ENCODE data around the gene ARHGAP45.

Gene ARHGAP45

GRCh38 chr19:1105008-1105872 is 38.3 kb downstream of the ARHGAP45 start:
- ATAC-seq (no peak), DNase-seq (no peak)
- Mint-ChIP-seq H3K4me3 (peak overlapping the region; percentile 76), H3K4me1 (peaks cover 32% of the 10 kb centered on the region), H3K27ac (no peak overlapping the region), H3K9me3 (no peaks in the 10 kb centered on the region), H3K27me3 (no peaks in the 10 kb centered on the region), H3K36me3 (ENCODE audit: low read depth) (peaks cover 2% of the 10 kb centered on the region)

GRCh38 chr19:1105873-1106840 is 39.2 kb downstream of the ARHGAP45 start:
- DNase-seq (no peak), ATAC-seq (no peak)
- H3K27me3 Mint-ChIP-seq: no peaks in the 10 kb centered on the region
- peaks cover 2% of the 10 kb centered on the region for H3K36me3 Mint-ChIP-seq (ENCODE audit: low read depth)
- H3K9me3 Mint-ChIP-seq: no peaks in the 10 kb centered on the region
- no peak overlapping the region for H3K4me3 Mint-ChIP-seq
- peaks cover 25% of the 10 kb centered on the region for H3K4me1 Mint-ChIP-seq
- no peak overlapping the region for H3K27ac Mint-ChIP-seq

- Mint-ChIP-seq H3K36me3 (ENCODE audit: low read depth) (peaks cover 2% of the 10 kb centered on the region), H3K9me3 (no peaks in the 10 kb centered on the region), H3K27ac (no peak overlapping the region), H3K27me3 (no peaks in the 10 kb centered on the region), H3K4me3 (no peak overlapping the region), H3K4me1 (peaks cover 16% of the 10 kb centered on the region)
- no peak for ATAC-seq
- DNase-seq: no peak
Observed at GRCh38 chr19:1106841-1107660, 40.1 kb downstream of the ARHGAP45 start.

- Mint-ChIP-seq H3K4me3 (no peak overlapping the region), H3K27me3 (no peaks in the 10 kb centered on the region), H3K9me3 (no peaks in the 10 kb centered on the region), H3K4me1 (peaks cover 9% of the 10 kb centered on the region), H3K36me3 (ENCODE audit: low read depth) (peaks cover 2% of the 10 kb centered on the region), H3K27ac (no peak overlapping the region)
- no peak for DNase-seq
- ATAC-seq: no peak
Observed at GRCh38 chr19:1107661-1108261, 40.8 kb downstream of the ARHGAP45 start.

DNA sequence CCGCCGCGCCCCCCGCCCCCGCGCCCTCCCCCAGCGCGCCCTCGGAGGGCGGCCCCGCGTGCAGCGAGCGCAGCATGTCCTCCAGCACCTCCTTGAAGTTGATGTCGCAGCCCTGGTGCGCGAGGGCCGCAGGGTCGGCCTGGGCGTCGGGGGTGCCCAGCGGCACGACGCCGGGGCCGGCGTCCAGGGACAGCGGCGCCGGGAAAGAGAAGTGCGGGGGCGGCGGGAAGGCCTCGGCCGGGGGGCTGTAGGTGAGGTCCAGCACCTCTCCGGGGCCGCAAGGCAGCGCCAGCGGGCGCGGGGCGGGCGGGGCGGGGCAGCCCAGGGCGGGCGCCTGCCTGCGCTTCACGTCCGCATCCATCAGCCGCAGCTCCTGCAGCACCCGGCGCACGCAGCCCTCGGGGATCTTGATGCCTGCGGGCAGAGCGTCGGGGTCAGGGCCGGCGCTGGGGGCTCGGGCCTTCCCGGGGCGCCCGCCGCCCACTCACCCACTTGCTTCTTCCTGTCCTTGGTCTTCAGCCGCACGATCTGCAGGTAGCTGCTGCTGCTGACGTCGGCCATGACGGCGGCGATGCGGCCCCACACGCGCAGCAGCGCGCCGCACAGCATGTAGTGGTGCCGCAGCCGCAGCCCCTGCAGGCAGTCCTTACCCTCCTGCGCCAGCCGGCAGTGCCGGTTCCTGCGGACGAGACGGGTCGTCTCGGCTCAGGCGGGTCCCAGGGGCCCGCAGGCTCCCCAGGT is 41.5 kb downstream of the ARHGAP45 start:
- no peak for ATAC-seq

DNA sequence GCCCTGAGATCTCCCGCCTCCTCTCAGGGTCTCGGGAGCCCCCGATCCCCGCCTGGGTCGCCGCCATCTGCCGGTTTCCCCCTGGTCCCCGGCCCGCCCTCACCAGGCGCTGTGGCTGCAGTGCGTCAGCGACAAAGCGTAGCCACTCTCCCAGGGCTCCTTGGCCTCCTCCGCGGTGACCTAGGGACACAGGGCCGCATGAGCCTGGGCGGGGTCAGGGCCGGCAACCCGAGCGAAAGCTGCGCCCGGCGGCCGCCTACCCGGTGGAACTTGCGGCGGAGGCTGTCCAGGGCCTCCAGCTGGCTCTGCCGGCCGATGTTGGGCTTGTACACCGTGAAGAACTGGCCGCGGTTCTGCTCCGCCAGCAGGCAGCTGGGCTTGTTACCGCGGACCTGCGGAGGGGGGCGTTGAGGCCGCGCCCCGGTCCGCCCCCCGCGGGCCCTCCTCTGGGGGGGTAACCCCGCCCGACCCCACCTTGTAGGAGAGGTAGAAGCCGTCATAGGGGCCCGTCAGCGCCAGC is 42.1 kb downstream of the ARHGAP45 start:
- DNase-seq: no peak
- H3K4me3 Mint-ChIP-seq: no peak overlapping the region
- H3K4me1 Mint-ChIP-seq: no peaks in the 10 kb centered on the region
- no peaks in the 10 kb centered on the region for H3K9me3 Mint-ChIP-seq
- H3K36me3 Mint-ChIP-seq (ENCODE audit: low read depth): peaks cover 2% of the 10 kb centered on the region
- H3K27me3 Mint-ChIP-seq: no peaks in the 10 kb centered on the region
- no peak for ATAC-seq
- H3K27ac Mint-ChIP-seq: no peak overlapping the region

More for the DNA sequence above, 41.5 kb downstream of the ARHGAP45 start:
- DNase-seq: no peak
- Mint-ChIP-seq H3K9me3 (no peaks in the 10 kb centered on the region), H3K36me3 (ENCODE audit: low read depth) (peaks cover 2% of the 10 kb centered on the region), H3K4me3 (no peak overlapping the region), H3K4me1 (peaks cover 2% of the 10 kb centered on the region), H3K27ac (no peak overlapping the region), H3K27me3 (no peaks in the 10 kb centered on the region)

DNA sequence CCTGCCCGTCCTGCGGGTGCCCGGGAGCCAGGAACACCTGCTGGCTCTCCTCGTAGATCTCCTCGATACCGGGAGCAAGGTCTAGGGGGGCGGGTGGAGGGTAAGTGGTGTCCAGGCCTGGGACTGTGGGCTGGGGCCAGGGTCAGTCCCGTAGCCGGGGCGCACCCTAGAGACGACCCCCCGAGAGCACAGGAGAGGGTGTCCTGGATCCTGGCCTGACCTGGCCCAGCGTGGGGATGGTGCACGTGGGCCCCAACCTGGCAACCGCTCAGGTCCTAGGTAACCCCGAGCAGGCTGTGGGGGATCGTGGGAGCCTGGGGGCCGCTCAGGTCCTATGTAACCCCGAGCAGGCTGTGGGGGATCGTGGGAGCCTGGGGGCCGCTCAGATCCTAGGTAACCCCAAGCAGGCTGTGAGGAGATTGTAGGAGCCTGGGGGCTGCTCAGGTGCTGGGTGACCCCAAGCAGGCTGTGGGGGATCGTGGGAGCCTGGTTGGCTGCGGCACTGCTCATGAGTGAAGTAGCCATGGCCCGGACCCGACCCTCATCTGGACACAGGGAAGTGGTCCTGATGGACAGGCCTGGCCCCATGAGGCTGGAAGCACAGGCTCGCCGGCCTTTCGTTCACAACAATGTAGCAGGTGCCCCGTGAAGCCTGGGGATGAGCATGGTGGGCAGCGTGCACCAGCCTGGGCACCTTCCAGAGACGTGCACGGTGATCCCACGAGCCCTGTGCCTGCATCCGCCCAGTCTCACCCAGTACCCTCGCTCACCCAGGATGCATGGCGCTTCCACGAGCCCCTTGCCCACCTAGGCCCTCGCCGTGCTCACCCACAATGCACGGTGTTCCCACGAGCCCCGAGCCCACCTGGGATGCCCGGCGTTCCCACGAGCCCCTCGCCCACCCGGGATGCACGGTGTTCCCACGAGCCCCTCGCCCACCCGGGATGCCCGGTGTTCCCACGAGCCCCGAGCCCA is 43.0 kb downstream of the ARHGAP45 start:
- no peak for DNase-seq
- no peak for ATAC-seq
- Mint-ChIP-seq H3K9me3 (no peaks in the 10 kb centered on the region), H3K27ac (no peak overlapping the region), H3K27me3 (no peaks in the 10 kb centered on the region), H3K4me1 (no peaks in the 10 kb centered on the region), H3K4me3 (no peak overlapping the region), H3K36me3 (ENCODE audit: low read depth) (peaks cover under 1% of the 10 kb centered on the region)

- Mint-ChIP-seq H3K4me3 (no peak overlapping the region), H3K4me1 (no peaks in the 10 kb centered on the region), H3K9me3 (no peaks in the 10 kb centered on the region), H3K27me3 (no peaks in the 10 kb centered on the region), H3K27ac (no peak overlapping the region), H3K36me3 (ENCODE audit: low read depth) (no peaks in the 10 kb centered on the region)
- DNase-seq (no peak), ATAC-seq (no peak)
Observed at GRCh38 chr19:1110809-1111640, 44.1 kb downstream of the ARHGAP45 start.

DNA sequence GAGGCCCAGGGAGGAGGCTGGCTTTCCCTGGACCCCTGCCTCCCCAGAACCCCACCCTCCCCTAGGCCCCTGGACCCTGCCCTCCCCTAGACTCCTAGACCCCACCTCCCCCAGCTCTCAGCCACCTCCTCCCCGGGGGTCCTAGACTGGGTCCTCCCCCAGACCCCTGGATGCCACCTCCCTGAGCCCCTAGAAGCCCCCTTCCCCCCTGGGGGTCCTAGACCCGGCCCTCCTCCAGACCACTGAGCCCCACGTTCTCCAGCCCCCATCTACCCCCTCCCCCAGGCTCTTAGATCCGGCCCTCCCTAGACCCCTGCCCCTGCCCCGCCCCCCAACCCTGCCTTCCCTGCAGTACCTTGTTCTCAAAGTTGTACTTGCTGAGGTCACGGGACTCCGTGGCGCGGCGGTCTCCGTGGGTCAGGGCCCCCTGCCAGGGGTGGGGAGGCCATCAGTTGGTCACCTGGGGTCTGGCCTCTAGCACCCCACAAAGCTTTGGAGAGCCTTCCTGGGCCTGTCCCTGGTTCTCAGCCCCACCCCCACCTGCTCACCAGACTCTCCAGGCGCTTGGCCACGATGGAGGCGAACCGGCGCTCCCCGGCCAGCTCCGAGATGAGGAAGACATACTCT is 44.8 kb downstream of the ARHGAP45 start:
- Mint-ChIP-seq H3K27ac (no peak overlapping the region), H3K27me3 (no peaks in the 10 kb centered on the region)
- ATAC-seq: no peak

DNA sequence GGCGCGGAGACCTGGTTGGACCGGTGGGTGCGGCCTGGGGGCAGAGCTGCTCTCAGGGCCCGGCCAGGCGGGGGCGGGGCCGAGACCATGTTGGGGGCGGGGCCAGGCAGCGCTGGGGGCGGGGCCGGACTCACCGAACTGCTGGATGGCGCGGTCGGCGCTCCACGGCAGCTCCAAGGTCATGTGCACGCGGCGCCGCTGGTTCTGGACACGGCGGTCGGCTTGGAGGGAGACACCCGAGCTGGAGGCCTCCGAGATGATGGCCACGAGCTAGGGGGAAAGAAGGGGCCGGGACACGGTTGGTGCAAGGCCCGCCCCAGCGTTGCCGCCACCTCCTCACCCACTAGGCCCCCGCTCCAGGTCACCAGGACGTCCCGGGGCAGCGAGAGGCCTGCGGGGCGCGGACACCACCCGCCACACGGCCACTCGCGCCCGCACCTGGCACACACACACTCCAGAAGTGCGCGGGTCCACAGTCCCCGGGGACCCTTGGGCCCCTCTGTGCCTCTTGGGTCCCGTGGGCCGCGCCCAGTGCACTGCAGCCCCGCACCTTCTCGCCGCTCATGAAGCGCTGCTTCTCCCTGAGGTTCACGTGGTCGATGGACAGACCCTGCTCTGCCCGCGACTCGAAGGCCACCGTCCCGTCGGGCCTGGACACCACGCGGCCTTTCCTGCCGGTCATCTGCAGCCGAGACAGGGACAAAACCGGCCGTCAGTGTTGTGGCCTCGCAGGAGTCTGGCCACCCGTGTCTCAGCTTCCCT is 45.5 kb downstream of the ARHGAP45 start:
- DNase-seq: no peak
- Mint-ChIP-seq H3K4me1 (no peaks in the 10 kb centered on the region), H3K27ac (no peak overlapping the region), H3K36me3 (ENCODE audit: low read depth) (no peaks in the 10 kb centered on the region), H3K27me3 (no peaks in the 10 kb centered on the region), H3K4me3 (no peak overlapping the region), H3K9me3 (no peaks in the 10 kb centered on the region)
- ATAC-seq: no peak

More for the DNA sequence above, 44.8 kb downstream of the ARHGAP45 start:
- Mint-ChIP-seq H3K4me1 (no peaks in the 10 kb centered on the region), H3K36me3 (ENCODE audit: low read depth) (no peaks in the 10 kb centered on the region), H3K9me3 (no peaks in the 10 kb centered on the region), H3K4me3 (no peak overlapping the region)
- DNase-seq: no peak

Data from activated naive CD8-positive, alpha-beta T cell treated with anti-CD3 and anti-CD28 coated beads, Interleukin-2, amount 50 U/mL, for 24 hours (primary cell).